GM12892 (cell line): ENCODE data around the gene GRIN2B.

ENCODE experiments used
- POLR2A ChIP-seq: IDR thresholded peaks from 2 replicates; pipeline ENCODE4 v1.6.1; 2011; ENCODE audit warnings: low read depth, low read length, control low read depth
- POLR2AphosphoS5 ChIP-seq: IDR thresholded peaks from 2 replicates; pipeline ENCODE4 v1.6.1; 2011; ENCODE audit warnings: low read depth, low read length, control low read depth

DNA sequence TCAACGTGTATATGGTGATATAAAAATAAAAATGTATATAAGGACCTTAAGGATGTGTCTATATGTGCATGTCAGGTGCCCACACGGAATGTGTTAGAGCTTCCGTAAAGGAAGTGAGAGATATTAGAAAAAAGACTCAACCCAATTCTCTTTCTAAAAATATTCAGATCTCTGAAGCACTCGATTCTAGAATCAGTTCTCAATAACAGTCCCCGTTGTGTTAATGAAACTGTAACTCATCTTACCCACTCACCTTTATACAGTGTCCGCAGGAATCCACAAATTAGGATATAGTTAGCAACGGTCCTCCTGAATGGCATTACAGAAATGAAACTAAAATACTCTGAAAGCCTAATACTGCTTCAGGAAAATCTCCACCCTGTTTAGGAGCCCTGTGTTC, 29.3 kb downstream of the GRIN2B start:
- TF ChIP-seq POLR2AphosphoS5: no peak
- no peak for TF ChIP-seq POLR2A
